Heart right ventricle (tissue), 16 donors: ENCODE results near the gene NARF. TPM values are rescaled to one million over a fixed set of nuclear protein-coding genes. Genes with fewer than 3 reads are reported as not detected.

Source experiments
- ATAC-seq, 8 donors: fragments of 200-7000 bp; cut with Tn5 transposase; one replicate each; pipeline ENCODE4 v1.9.1; 2020; ENCODE audit warnings: mild to moderate bottlenecking in 8 of 8, moderate library complexity in 8 of 8, moderate number of reproducible peaks in 1 of 8
- DNase-seq, 2 donors: peaks; one replicate each; pipeline ENCODE4 v3.0.0-alpha.2; 2020
- H3K27ac ChIP-seq, 10 donors: fragments of 200-600 bp; sonication (generic) in 2 of 10; one replicate each; pipeline versions ENCODE4 v1.5.0 to v1.8.0; 2020 to 2022; ENCODE audit warnings: mild to moderate bottlenecking in 3 of 10
- H3K27me3 ChIP-seq, 7 donors: fragments of 200-600 bp; one replicate each; pipeline ENCODE4 v1.8.0; 2021 to 2022; ENCODE audit warnings: mild to moderate bottlenecking in 2 of 7
- H3K36me3 ChIP-seq, 9 donors: fragments of 200-600 bp; sonication (generic) in 1 of 9; one replicate each; pipeline versions ENCODE4 v1.5.0 to v1.8.0; 2020 to 2022; ENCODE audit warnings: mild to moderate bottlenecking in 2 of 9
- H3K4me1 ChIP-seq, 9 donors: fragments of 200-600 bp; sonication (generic) in 1 of 9; one replicate each; pipeline versions ENCODE4 v1.5.0 to v1.8.0; 2020 to 2022; ENCODE audit warnings: mild to moderate bottlenecking in 4 of 9
- H3K4me3 ChIP-seq, 10 donors: fragments of 200-600 bp; sonication (generic) in 2 of 10; one replicate each; pipeline versions ENCODE4 v1.5.0 to v1.8.0; 2020 to 2022; ENCODE audit warnings: mild to moderate bottlenecking in 7 of 10, moderate library complexity in 2 of 10
- H3K9me3 ChIP-seq, 11 donors: fragments of 200-600 bp in 10 of 11; sonication (generic) in 2 of 11; one replicate each; pipeline versions ENCODE4 v1.5.0 to v1.8.0; 2013 to 2022; ENCODE audit warnings: mild to moderate bottlenecking in 2 of 11, control low read depth in 1 of 11, moderate library complexity in 1 of 11
- CTCF ChIP-seq, 9 donors: fragments of 200-600 bp; sonication (generic) in 2 of 9; IDR thresholded peaks; one replicate each; pipeline versions ENCODE4 v1.5.0 to v1.8.0; 2021 to 2022; ENCODE audit warnings: antibody characterized with exemption in 9 of 9, mild to moderate bottlenecking in 5 of 9, moderate library complexity in 1 of 9
- WGBS, 2 donors: extraction: QIAGEN DNeasy Blood & Tissue Kit; methylation state at CpG; one replicate each; pipeline ENCODE4 v1.1.7; 2013; ENCODE audit warnings: inconsistent platforms in 1 of 2; 5-methylcytosine and 5-hydroxymethylcytosine counted together
- intact Hi-C, 10 donors: fragments of 100-400 bp; cut with DNase I; formaldehyde crosslinking; loops; one replicate each; pipeline versions ENCODE4 v1.11.1 to v1.14.2; 2022
- polyA plus RNA-seq, 2 donors: library from polyadenylated mRNA; stranded (reverse); fragments of 200-250 nt; gene quantifications; one replicate each; pipeline ENCODE4 v1.2.3, GENCODE V29; 2013
- total RNA-seq, 10 donors: library from RNA; stranded (reverse); fragmentation: NEBNext Ultra II Directional in 3 of 10; extraction: Animal tissue kit (Norgen Biotek cat#: 25700) in 3 of 10; gene quantifications; one replicate each; pipeline versions ENCODE4 v1.2.1 to v1.2.4, GENCODE V29; 2021 to 2023
- donor health status: Arrhythmogenic right ventricular cardiomyopathy.
- donor health status: ischemic (EF 13 %, LVEDD 7.1; RV severe dilation, severe dysfunction).
- donor health status: healthy with polysubstance abuse.
- donor health status: DM: no; HTN: yes; CAD: no.
- donor health status: DM: no; HTN: no; CAD: no.
- donor health status: ischemic (EF 25% LVEDD 6.9; RV normal size, moderate dysfunction).
- donor health status: ischemic (EF 25% LVEDD 5.7; RV mildly dilated, moderate dysfunction).
- donor health status: healthy.
- donor health status: DM: yes; HTN: yes; CAD: no.
- donor health status: Ischemic cardiomyopathy.
- donor health status: ischemic (EF 35%, LVEDD 5.7; RV mildly dilated, moderate dysfunction).
- donor health status: nonischemic (EF 11% LVEDD 7.7; RV severe dilation, severe dysfunction).
- donor health status: DM: yes; HTN: yes; CAD: no.
- donor health status: PGD.
- donor health status: ischemic (EF 29% LVEDD 5.4; RV normal size, mild dysfunction).
- donor health status: nonischemic (EF 23%, LVEDD 6.1; RV moderate dilation, normal function).

The NARF gene
- total and polyA plus RNA-seq, 12 donors = 48.4 to 179 (median 64.5) TPM

- Histone ChIP-seq H3K4me1 (peaks cover 0 to 40% (median 12%) of the 10 kb centered on the region in 9 donors), H3K4me3 (no peak overlapping the region), H3K27me3 (no peaks in the 10 kb centered on the region), H3K36me3 (peaks cover 0 to 69% (median 0%) of the 10 kb centered on the region in 9 donors), H3K9me3 (no peaks in the 10 kb centered on the region), H3K27ac (no peak overlapping the region)
- peak in 1 of 2 donors; percentile 14 for DNase-seq
- TF ChIP-seq CTCF (IDR thresholded peaks at IDR 0.05) = no peak
- ATAC-seq = no peak
- intact Hi-C loops = no loop called here
- WGBS, 2 donors = 87 to 91% methylated on average over 28 of the region's 28 CpGs
Observed at GRCh38 chr17:82442643-82443464, 15.7 kb upstream of the NARF start.

- Histone ChIP-seq H3K27ac (no peak overlapping the region), H3K27me3 (no peaks in the 10 kb centered on the region), H3K4me1 (peaks cover 0 to 41% (median 12%) of the 10 kb centered on the region in 9 donors), H3K4me3 (no peak overlapping the region), H3K9me3 (no peaks in the 10 kb centered on the region), H3K36me3 (peaks cover 0 to 71% (median 0%) of the 10 kb centered on the region in 9 donors)
- intact Hi-C loops = no loop called here
- no peak for TF ChIP-seq CTCF (IDR thresholded peaks at IDR 0.05)
- ATAC-seq (no peak), DNase-seq (no peak)
- 87 to 89% methylated on average over 31 to 38 of the region's 40 CpGs for WGBS, 2 donors
Observed at GRCh38 chr17:82443465-82444283, 14.9 kb upstream of the NARF start.

GRCh38 chr17:82444284-82444893 lies 14.2 kb upstream of the NARF start:
- TF ChIP-seq CTCF (IDR thresholded peaks at IDR 0.05) = no peak
- H3K27ac ChIP-seq = no peak overlapping the region
- H3K36me3 ChIP-seq = peaks cover 0 to 71% (median 0%) of the 10 kb centered on the region in 9 donors
- H3K9me3 ChIP-seq = no peaks in the 10 kb centered on the region
- no peak overlapping the region for H3K4me3 ChIP-seq
- H3K27me3 ChIP-seq = no peaks in the 10 kb centered on the region
- no peak for DNase-seq
- H3K4me1 ChIP-seq = peaks cover 0 to 48% (median 19%) of the 10 kb centered on the region in 9 donors
- ATAC-seq = no peak
- 93 to 94% methylated on average over 33 to 35 of the region's 35 CpGs for WGBS, 2 donors
- intact Hi-C loops = no loop called here

- Histone ChIP-seq H3K36me3 (peaks cover 0 to 64% (median 0%) of the 10 kb centered on the region in 9 donors), H3K9me3 (no peaks in the 10 kb centered on the region), H3K27ac (peak overlapping the region in 1 of 10 donors; percentile 14), H3K4me3 (no peak overlapping the region), H3K27me3 (no peaks in the 10 kb centered on the region), H3K4me1 (peaks cover 5 to 50% (median 25%) of the 10 kb centered on the region in 9 donors)
- DNase-seq = peak in 1 of 2 donors; percentile 24
- 67 to 68% methylated on average over 19 of the region's 19 CpGs for WGBS, 2 donors
- peak in 1 of 8 donors; percentile 2 for ATAC-seq
- TF ChIP-seq CTCF (IDR thresholded peaks at IDR 0.05) = no peak
- intact Hi-C loops = no loop called here
Observed at GRCh38 chr17:82444941-82445521, 13.5 kb upstream of the NARF start.
